HFFc6 (cell line): ENCODE measurements around the gene FYB2. TPM values are rescaled to one million over a fixed set of nuclear protein-coding genes. Genes with fewer than 3 reads are reported as not detected.
A peak's percentile ranks its signal among the peaks of the same experiment; 100 is the strongest.

ENCODE experiments used
- DNase-seq: peaks from one replicate; pipeline ENCODE4 v3.0.0-alpha.2; 2018
- H3K27ac Mint-ChIP-seq: 2 replicates; pipeline ENCODE4 v1.8.0; 2020; ENCODE audit warnings: mild to moderate bottlenecking, mixed read lengths
- H3K27me3 Mint-ChIP-seq: 2 replicates; pipeline ENCODE4 v1.8.0; 2021; ENCODE audit warnings: mild to moderate bottlenecking, moderate library complexity, mixed read lengths; ENCODE audit not compliant: insufficient read depth
- H3K36me3 Mint-ChIP-seq: 2 replicates; pipeline ENCODE4 v1.8.0; 2021; ENCODE audit warnings: low read depth, mixed read lengths
- H3K4me1 Mint-ChIP-seq: 2 replicates; pipeline ENCODE4 v1.8.0; 2020; ENCODE audit warnings: low read depth, mixed read lengths
- H3K4me3 Mint-ChIP-seq: 2 replicates; pipeline ENCODE4 v1.8.0; 2020; ENCODE audit warnings: mild to moderate bottlenecking, moderate library complexity, mixed read lengths
- H3K9me3 Mint-ChIP-seq: 2 replicates; pipeline ENCODE4 v1.8.0; 2020; ENCODE audit warnings: mild to moderate bottlenecking, mixed read lengths
- CTCF ChIP-seq: fragments of 200-600 bp; sonication (generic); IDR thresholded peaks from 2 replicates; pipeline ENCODE4 v1.5.0; 2021; ENCODE audit warnings: antibody characterized with exemption, mild to moderate bottlenecking
- total RNA-seq, 6 experiments: library from RNA; stranded (reverse); fragmentation: NEBNext Ultra II Directional; extraction: Animal tissue kit (Norgen Biotek cat#: 25700); gene quantifications; 2 replicates in 1 of 6; 3 replicates in 5 of 6; pipeline ENCODE4 v1.2.3, GENCODE V29; 2021

FYB2 gene
- total RNA-seq, 6 experiments from 2014 or later = 0.11 TPM; not detected in 5

DNA sequence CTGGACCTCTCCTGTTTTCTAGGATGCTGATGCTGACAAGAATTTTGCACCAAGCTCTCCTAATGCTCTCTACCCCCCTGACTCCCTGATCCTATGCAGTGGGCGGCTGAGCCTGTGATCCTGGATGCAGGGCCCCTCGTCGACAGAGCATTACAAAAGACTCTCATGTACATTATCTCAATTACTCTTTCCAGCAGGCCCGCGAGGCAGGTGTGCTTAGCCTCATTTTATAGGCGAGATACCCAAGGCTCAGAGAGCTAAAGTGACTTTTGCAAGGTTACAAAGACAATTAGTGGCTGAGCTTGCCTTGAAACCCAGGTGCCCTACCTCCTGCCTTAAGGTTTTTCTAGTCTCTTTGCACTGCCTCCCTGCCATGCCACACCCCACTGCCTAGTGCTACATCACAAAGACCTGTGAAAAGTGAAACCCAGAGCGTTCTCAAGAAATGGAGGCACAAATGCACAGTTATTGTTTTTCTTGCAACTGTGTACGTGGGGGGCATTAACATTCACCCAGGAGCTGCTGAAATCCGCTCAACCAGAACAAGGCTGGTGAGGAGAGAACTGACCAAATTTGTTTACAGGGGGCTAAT lies 25.4 kb upstream of the FYB2 start:
- Mint-ChIP-seq H3K36me3 (peaks cover 3% of the 10 kb centered on the region; the same call in 1 of the 2 replicates), H3K27me3 (peaks cover 6% of the 10 kb centered on the region), H3K4me1 (no peaks in the 10 kb centered on the region), H3K9me3 (peaks cover 5% of the 10 kb centered on the region; the same call in 1 of the 2 replicates), H3K4me3 (no peak overlapping the region), H3K27ac (no peak overlapping the region)
- DNase-seq = no peak
- TF ChIP-seq CTCF = no peak

DNA sequence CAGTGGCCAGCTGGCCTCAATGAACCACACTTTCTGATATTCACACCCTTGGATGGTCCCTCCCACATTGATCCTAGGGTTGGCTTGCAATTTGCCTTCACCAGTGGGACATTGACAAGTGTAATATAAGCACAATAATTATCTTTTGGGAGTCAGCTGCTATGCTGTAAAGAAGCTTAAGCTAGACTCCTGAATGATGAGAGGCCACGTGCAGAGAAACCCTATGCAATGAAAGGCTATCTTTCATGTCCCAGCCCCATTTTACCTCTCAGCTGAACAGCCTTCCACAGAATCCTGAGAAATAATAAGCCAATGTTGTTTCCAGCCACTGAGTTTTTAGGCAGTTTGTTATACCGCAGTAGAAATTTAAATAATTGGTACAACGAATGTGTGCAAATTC lies 24.3 kb upstream of the FYB2 start:
- TF ChIP-seq CTCF = no peak
- Mint-ChIP-seq H3K4me1 (peaks cover 8% of the 10 kb centered on the region), H3K27ac (no peak overlapping the region), H3K9me3 (peaks cover 12% of the 10 kb centered on the region; the same call in 1 of the 2 replicates), H3K4me3 (no peak overlapping the region), H3K27me3 (peaks cover 6% of the 10 kb centered on the region), H3K36me3 (peaks cover 11% of the 10 kb centered on the region)
- no peak for DNase-seq

GRCh38 chr1:56838759-56839158 lies 19.6 kb upstream of the FYB2 start:
- H3K9me3 Mint-ChIP-seq = peaks cover 12% of the 10 kb centered on the region; the same call in 1 of the 2 replicates
- peaks cover 27% of the 10 kb centered on the region for H3K4me1 Mint-ChIP-seq
- H3K27me3 Mint-ChIP-seq = no peaks in the 10 kb centered on the region; the same call in 1 of the 2 replicates
- DNase-seq = no peak
- TF ChIP-seq CTCF = no peak
- peak overlapping the region; percentile 2; the same call in 1 of the 2 replicates for H3K4me3 Mint-ChIP-seq
- peaks cover 11% of the 10 kb centered on the region for H3K36me3 Mint-ChIP-seq
- peak overlapping the region; percentile 39; the same call in 1 of the 2 replicates for H3K27ac Mint-ChIP-seq

- peaks cover 11% of the 10 kb centered on the region for H3K36me3 Mint-ChIP-seq
- H3K27me3 Mint-ChIP-seq = no peaks in the 10 kb centered on the region; the same call in 1 of the 2 replicates
These were observed 18.2 kb upstream of the FYB2 start for GRCh38 chr1:56837244-56837939.

DNA sequence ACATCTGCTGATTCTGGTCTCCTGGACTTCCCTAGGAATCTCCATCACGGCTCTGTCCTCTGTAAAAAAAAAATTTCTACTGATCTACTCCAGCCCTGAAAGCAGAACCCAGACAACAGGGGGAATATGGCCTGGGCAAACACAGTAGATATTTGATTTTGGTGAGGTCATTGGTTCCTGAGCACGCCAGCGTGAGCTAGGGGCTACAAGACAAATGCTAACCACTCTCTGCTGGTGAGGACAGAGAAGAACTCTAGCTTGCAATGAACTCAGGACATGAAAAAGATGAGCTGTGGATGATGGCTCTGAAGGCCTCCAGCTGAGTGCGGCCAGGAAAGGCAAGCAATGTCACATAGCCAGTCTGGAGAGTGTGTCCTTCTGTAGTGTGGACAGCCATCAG lies 17.2 kb upstream of the FYB2 start:
- no peak for DNase-seq
- H3K36me3 Mint-ChIP-seq = peaks cover 11% of the 10 kb centered on the region
- peaks cover 12% of the 10 kb centered on the region; the same call in 1 of the 2 replicates for H3K9me3 Mint-ChIP-seq
- peaks cover 49% of the 10 kb centered on the region for H3K4me1 Mint-ChIP-seq
- H3K27me3 Mint-ChIP-seq = no peaks in the 10 kb centered on the region; the same call in 1 of the 2 replicates
- H3K4me3 Mint-ChIP-seq = no peak overlapping the region
- no peak overlapping the region for H3K27ac Mint-ChIP-seq
- TF ChIP-seq CTCF = no peak

More at GRCh38 chr1:56837244-56837939, 18.2 kb upstream of the FYB2 start:
- H3K4me1 Mint-ChIP-seq = peaks cover 39% of the 10 kb centered on the region
- peak overlapping the region; percentile 56 for H3K27ac Mint-ChIP-seq
- H3K4me3 Mint-ChIP-seq = peak overlapping the region; percentile 42
- peak; percentile 33 for DNase-seq
- peaks cover 12% of the 10 kb centered on the region; the same call in 1 of the 2 replicates for H3K9me3 Mint-ChIP-seq
- TF ChIP-seq CTCF = peak; percentile 2; the same call in 1 of the 2 replicates
